Fibroblast of lung (primary cell): ENCODE results near the gene DHCR24. TPM values are rescaled to one million over a fixed set of nuclear protein-coding genes. Genes with fewer than 3 reads are reported as not detected.
A peak's percentile ranks its signal among the peaks of the same experiment; 100 is the strongest.

Experiments
- DNase-seq, 2 donors: peaks; one replicate each; pipeline versions ENCODE4 v3.0.0 to v3.0.0-alpha.2; 2010; ENCODE audit warnings: low read depth in 2 of 2
- H2AFZ ChIP-seq: 2 replicates; pipeline ENCODE4 v1.5.1; 2012; ENCODE audit warnings: low read length, control low read depth, inconsistent platforms
- H3K27ac ChIP-seq: 2 replicates; pipeline ENCODE4 v1.5.1; 2011; ENCODE audit warnings: low read length, control low read depth; ENCODE audit not compliant: insufficient read depth
- H3K27me3 ChIP-seq: 2 replicates; pipeline ENCODE4 v1.5.1; 2011; ENCODE audit warnings: mild to moderate bottlenecking, low read length; ENCODE audit not compliant: control insufficient read depth, insufficient read depth
- H3K36me3 ChIP-seq: 2 replicates; pipeline ENCODE4 v1.5.1; 2011; ENCODE audit warnings: low read length; ENCODE audit not compliant: control insufficient read depth, insufficient read depth
- H3K4me1 ChIP-seq: 2 replicates; pipeline ENCODE4 v1.5.1; 2011; ENCODE audit warnings: low read length; ENCODE audit not compliant: control insufficient read depth, insufficient read depth; ENCODE audit errors: extremely low read depth
- H3K4me2 ChIP-seq: 2 replicates; pipeline ENCODE4 v1.5.1; 2011; ENCODE audit warnings: low read length, control low read depth; ENCODE audit not compliant: insufficient read depth; ENCODE audit errors: extremely low read depth
- H3K4me3 ChIP-seq, 4 experiments: fragments of 200-600 bp in 1 of 4; sonication (generic) in 1 of 4; replicated peaks in 1 of 4; 2 replicates each; pipeline ENCODE4 v1.5.1; 2011 to 2016; ENCODE audit warnings: low read length in 4 of 4, low read depth in 3 of 4, mild to moderate bottlenecking in 3 of 4, control low read depth in 2 of 4, inconsistent platforms in 1 of 4, mixed read lengths in 1 of 4; ENCODE audit not compliant: insufficient read depth in 1 of 4; ENCODE audit errors: control extremely low read depth in 1 of 4
- H3K79me2 ChIP-seq: 2 replicates; pipeline ENCODE4 v1.5.1; 2012; ENCODE audit warnings: mild to moderate bottlenecking, low read length, inconsistent platforms; ENCODE audit not compliant: control insufficient read depth, insufficient read depth
- H3K9ac ChIP-seq: 2 replicates; pipeline ENCODE4 v1.5.1; 2011; ENCODE audit warnings: mild to moderate bottlenecking, low read length, control low read depth; ENCODE audit not compliant: insufficient read depth
- H3K9me3 ChIP-seq: 2 replicates; pipeline ENCODE4 v1.5.1; 2012; ENCODE audit warnings: low read depth, low read length; ENCODE audit not compliant: control insufficient read depth, insufficient read depth
- H4K20me1 ChIP-seq: 2 replicates; pipeline ENCODE4 v1.5.1; 2011; ENCODE audit warnings: low read length; ENCODE audit not compliant: control insufficient read depth, insufficient read depth; ENCODE audit errors: extremely low read depth
- CTCF ChIP-seq, 2 donors: IDR thresholded peaks in 1 of 2; conservative IDR thresholded peaks in 1 of 2; 1 replicate in 1 of 2; 2 replicates in 1 of 2; pipeline ENCODE4 v1.5.1; 2011 to 2012; ENCODE audit warnings: low read length in 2 of 2, control low read depth in 1 of 2, inconsistent platforms in 1 of 2, low read depth in 1 of 2, mild to moderate bottlenecking in 1 of 2
- EZH2 ChIP-seq: IDR thresholded peaks from 2 replicates; pipeline ENCODE4 v1.5.1; 2012; ENCODE audit warnings: low read length, control low read depth, mild to moderate bottlenecking; ENCODE audit errors: missing control alignments
- polyA plus RNA-seq, 2 donors: library from polyadenylated mRNA; depleted of rRNA in 1 of 2; stranded (reverse) in 1 of 2; unstranded in 1 of 2; fragments of >200 nt; gene quantifications; 2 replicates each; pipeline ENCODE4 v1.2.1, GENCODE V29; 2011 to 2012; ENCODE audit warnings: missing spikeins in 1 of 2
- total RNA-seq: library from RNA; depleted of rRNA; stranded (reverse); fragments of >200 nt; gene quantifications from 2 replicates; pipeline ENCODE4 v1.2.1, GENCODE V29; 2014

DHCR24 gene
- total and polyA plus RNA-seq, 2 donors (not counting 1 experiment from before 2014, with no cell fraction given): 217 to 329 TPM

GRCh38 chr1:54884135-54884586 is 2.8 kb downstream of the DHCR24 start:
- H3K9me3 ChIP-seq: no peaks in the 10 kb centered on the region
- H3K79me2 ChIP-seq: peaks cover 50% of the 10 kb centered on the region
- H3K36me3 ChIP-seq: peaks cover 14% of the 10 kb centered on the region
- no peak overlapping the region for H2AFZ ChIP-seq
- H3K4me1 ChIP-seq: peaks cover 15% of the 10 kb centered on the region
- H4K20me1 ChIP-seq: no peaks in the 10 kb centered on the region
- DNase-seq: peak; percentile 59 to 84
- peak overlapping the region; percentile 51 for H3K4me2 ChIP-seq
- peak overlapping the region in 2 of 4 experiments; percentile 88 to 89 for H3K4me3 ChIP-seq
- no peak for TF ChIP-seq EZH2
- no peak for TF ChIP-seq CTCF (conservative IDR thresholded peaks at IDR 0.05 in 1 of 2, IDR thresholded peaks at IDR 0.05 in 1 of 2; ENCODE audit: low read depth in 1 of 2, low read length in 2 of 2)
- H3K27ac ChIP-seq: no peak overlapping the region
- H3K27me3 ChIP-seq: no peaks in the 10 kb centered on the region
- H3K9ac ChIP-seq: no peak overlapping the region

GRCh38 chr1:54883349-54884102 is 3.5 kb downstream of the DHCR24 start:
- peaks cover 50% of the 10 kb centered on the region for H3K79me2 ChIP-seq
- H3K4me3 ChIP-seq: peak overlapping the region in 2 of 4 experiments; percentile 88 to 89

More at GRCh38 chr1:54883349-54884102, 3.5 kb downstream of the DHCR24 start:
- Histone ChIP-seq H3K36me3 (peaks cover 14% of the 10 kb centered on the region), H3K4me2 (peak overlapping the region; percentile 51), H3K27ac (no peak overlapping the region), H2AFZ (no peak overlapping the region), H3K9ac (no peak overlapping the region), H4K20me1 (no peaks in the 10 kb centered on the region), H3K4me1 (peaks cover 15% of the 10 kb centered on the region), H3K27me3 (no peaks in the 10 kb centered on the region), H3K9me3 (no peaks in the 10 kb centered on the region)
- no peak for TF ChIP-seq CTCF (conservative IDR thresholded peaks at IDR 0.05 in 1 of 2, IDR thresholded peaks at IDR 0.05 in 1 of 2; ENCODE audit: low read depth in 1 of 2, low read length in 2 of 2)
- TF ChIP-seq EZH2: no peak
- peak in 1 of 2 donors; percentile 79 for DNase-seq
